ENCODE data around the gene WSCD1.

WSCD1 gene

GRCh38 chr17:6072157-6072556 is 2.0 kb downstream of the WSCD1 start:
- ATAC-seq = no peak
- Mint-ChIP-seq H3K36me3 (no peaks in the 10 kb centered on the region), H3K27ac (no peak overlapping the region), H3K27me3 (peaks cover 75% of the 10 kb centered on the region), H3K4me1 (peaks cover 14% of the 10 kb centered on the region), H3K9me3 (no peaks in the 10 kb centered on the region), H3K4me3 (no peak overlapping the region)

- Mint-ChIP-seq H3K4me1 (peaks cover 14% of the 10 kb centered on the region), H3K9me3 (no peaks in the 10 kb centered on the region), H3K27me3 (peaks cover 75% of the 10 kb centered on the region), H3K27ac (no peak overlapping the region), H3K36me3 (no peaks in the 10 kb centered on the region), H3K4me3 (no peak overlapping the region)
- ATAC-seq = no peak
Observed at GRCh38 chr17:6072611-6073010, 2.4 kb downstream of the WSCD1 start.

- no peaks in the 10 kb centered on the region for H3K36me3 Mint-ChIP-seq
- peaks cover 14% of the 10 kb centered on the region for H3K4me1 Mint-ChIP-seq
- ATAC-seq = no peak
- H3K27ac Mint-ChIP-seq = no peak overlapping the region
- H3K4me3 Mint-ChIP-seq = no peak overlapping the region
- no peaks in the 10 kb centered on the region for H3K9me3 Mint-ChIP-seq
- H3K27me3 Mint-ChIP-seq = peaks cover 75% of the 10 kb centered on the region
Observed at GRCh38 chr17:6073620-6074019, 3.4 kb downstream of the WSCD1 start.

GRCh38 chr17:6075050-6075449 is 4.9 kb downstream of the WSCD1 start:
- peaks cover 64% of the 10 kb centered on the region for H3K27me3 Mint-ChIP-seq
- H3K27ac Mint-ChIP-seq = no peak overlapping the region
- ATAC-seq = no peak
- H3K36me3 Mint-ChIP-seq = no peaks in the 10 kb centered on the region
- no peaks in the 10 kb centered on the region for H3K9me3 Mint-ChIP-seq
- H3K4me1 Mint-ChIP-seq = peaks cover under 1% of the 10 kb centered on the region
- H3K4me3 Mint-ChIP-seq = no peak overlapping the region

DNA sequence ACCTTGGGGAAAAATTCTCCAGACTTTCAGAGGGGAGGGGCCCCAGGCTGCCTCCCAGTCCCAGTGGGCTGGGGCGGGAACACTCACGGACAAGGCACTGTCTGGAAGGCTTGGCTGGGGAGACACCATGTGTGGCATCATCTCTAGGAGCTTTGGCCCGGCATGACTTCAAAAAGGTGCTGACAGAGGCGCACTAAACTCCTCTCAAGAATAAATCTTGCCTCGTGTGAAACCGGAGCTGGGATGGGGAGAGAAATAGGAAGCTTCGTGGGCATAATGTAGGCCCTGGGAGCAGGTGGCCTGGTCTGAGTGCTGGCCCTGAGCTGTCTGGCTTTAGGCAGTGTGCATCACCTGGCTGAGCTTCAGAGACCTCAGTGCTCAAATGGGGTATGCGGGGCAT is 5.7 kb downstream of the WSCD1 start:
- Mint-ChIP-seq H3K27ac (no peak overlapping the region), H3K9me3 (no peaks in the 10 kb centered on the region), H3K4me3 (no peak overlapping the region), H3K27me3 (peaks cover 62% of the 10 kb centered on the region), H3K4me1 (no peaks in the 10 kb centered on the region), H3K36me3 (no peaks in the 10 kb centered on the region)
- ATAC-seq = no peak

DNA sequence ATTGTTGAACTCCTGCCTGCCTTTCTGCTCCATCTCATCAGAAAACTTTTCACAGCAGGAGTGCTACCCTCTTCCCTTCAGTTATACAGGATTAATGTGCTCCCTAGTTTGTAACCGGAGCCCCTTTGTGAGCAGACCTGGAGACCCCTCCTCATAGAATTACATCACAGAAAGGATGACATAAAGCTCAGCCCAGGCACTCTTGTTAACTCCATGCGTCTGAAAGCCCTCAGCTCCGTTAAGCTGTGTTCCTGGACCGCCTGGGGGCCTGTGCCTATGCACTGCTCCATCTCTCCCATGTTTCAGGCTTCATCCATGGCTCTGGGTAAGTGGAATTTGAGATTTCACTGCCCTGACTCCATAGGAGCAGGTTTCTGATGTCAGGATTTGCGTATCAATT is 7.6 kb downstream of the WSCD1 start:
- Mint-ChIP-seq H3K4me3 (no peak overlapping the region), H3K36me3 (no peaks in the 10 kb centered on the region), H3K27ac (no peak overlapping the region), H3K4me1 (no peaks in the 10 kb centered on the region), H3K27me3 (peaks cover 45% of the 10 kb centered on the region), H3K9me3 (no peaks in the 10 kb centered on the region)
- ATAC-seq = no peak

DNA sequence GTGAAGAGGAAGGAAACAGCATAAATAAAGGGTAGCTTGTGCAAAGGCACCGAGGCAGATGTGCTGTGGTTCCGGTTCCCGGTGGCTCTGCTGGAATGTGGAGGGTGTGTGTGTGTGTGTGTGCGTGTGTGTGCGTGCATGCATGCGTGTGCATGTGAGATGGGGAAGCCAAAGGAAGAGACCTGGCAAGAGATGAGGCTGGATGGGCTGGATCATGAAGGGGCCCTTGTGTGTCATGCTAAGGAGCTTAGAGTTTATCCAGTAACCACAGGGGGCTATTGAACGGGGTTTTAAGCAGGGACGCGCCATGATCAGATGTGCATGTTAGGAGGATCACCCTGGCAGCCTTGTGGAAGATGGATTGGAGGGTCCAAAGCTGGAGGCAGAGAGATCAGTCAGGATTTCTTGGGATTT is 8.3 kb downstream of the WSCD1 start:
- Mint-ChIP-seq H3K4me3 (no peak overlapping the region), H3K27ac (no peak overlapping the region), H3K27me3 (peaks cover 38% of the 10 kb centered on the region), H3K36me3 (no peaks in the 10 kb centered on the region), H3K9me3 (no peaks in the 10 kb centered on the region), H3K4me1 (no peaks in the 10 kb centered on the region)
- ATAC-seq = no peak

DNA sequence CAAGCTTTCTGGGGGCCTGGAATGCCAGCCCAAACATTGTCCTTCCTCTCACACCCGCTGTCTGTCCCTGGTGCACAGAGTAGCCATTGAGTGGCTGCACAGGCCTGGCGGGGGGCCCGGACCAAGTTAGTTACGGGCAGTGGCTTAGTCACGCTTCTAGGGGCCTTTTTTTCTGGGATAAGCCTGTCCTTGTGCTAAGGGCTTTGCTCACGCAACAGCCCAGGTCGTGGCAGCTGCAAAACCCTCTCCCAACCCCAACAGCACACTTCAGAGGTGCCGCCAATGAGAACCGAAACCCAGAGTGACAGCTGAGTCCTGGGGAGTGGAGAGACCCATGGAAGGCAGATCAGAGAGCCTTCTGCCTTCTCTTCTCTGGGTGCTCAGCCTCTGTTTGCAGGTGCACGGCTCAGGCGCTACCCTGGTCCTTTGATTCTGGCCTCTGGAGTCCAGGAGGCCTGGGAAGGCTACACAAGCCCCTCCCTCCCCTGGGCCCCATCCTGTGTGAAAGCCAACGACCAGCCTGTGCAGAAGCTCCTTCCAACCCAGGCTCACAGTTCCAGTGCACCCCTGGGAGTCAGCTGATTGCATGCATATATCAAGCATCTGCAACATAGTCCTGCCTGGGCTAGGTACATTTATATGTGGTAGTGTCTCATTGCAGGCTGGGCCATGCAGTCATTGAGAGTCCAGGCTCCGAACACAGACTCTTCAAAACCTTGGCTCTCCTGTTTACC is 9.1 kb downstream of the WSCD1 start:
- no peak overlapping the region for H3K4me3 Mint-ChIP-seq
- ATAC-seq = no peak
- no peaks in the 10 kb centered on the region for H3K4me1 Mint-ChIP-seq
- H3K36me3 Mint-ChIP-seq = no peaks in the 10 kb centered on the region
- H3K9me3 Mint-ChIP-seq = no peaks in the 10 kb centered on the region
- peaks cover 35% of the 10 kb centered on the region for H3K27me3 Mint-ChIP-seq
- no peak overlapping the region for H3K27ac Mint-ChIP-seq

DNA sequence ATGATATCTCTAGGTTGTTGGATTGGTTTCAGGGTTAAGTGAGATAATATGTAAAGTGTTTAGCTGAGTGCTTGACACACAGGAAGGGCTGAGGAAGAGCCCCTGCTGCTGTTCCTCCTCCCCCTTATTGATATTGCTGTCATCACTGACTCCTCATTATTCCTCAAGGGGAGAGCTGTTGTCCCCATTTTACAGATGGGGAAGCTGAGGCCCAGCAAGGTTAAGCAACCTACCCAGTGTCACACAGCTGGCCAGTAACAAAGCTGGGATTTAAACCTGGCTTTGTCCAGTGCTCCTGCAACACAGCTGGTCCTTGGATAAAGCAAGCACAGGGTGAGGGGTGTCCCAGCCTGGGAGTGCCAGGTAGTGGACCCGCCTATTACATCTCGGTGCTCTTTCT is 9.8 kb downstream of the WSCD1 start:
- no peaks in the 10 kb centered on the region for H3K4me1 Mint-ChIP-seq
- no peak for ATAC-seq
- H3K27ac Mint-ChIP-seq = no peak overlapping the region
- no peaks in the 10 kb centered on the region for H3K36me3 Mint-ChIP-seq
- peaks cover 28% of the 10 kb centered on the region for H3K27me3 Mint-ChIP-seq
- H3K4me3 Mint-ChIP-seq = no peak overlapping the region
- H3K9me3 Mint-ChIP-seq = no peaks in the 10 kb centered on the region

DNA sequence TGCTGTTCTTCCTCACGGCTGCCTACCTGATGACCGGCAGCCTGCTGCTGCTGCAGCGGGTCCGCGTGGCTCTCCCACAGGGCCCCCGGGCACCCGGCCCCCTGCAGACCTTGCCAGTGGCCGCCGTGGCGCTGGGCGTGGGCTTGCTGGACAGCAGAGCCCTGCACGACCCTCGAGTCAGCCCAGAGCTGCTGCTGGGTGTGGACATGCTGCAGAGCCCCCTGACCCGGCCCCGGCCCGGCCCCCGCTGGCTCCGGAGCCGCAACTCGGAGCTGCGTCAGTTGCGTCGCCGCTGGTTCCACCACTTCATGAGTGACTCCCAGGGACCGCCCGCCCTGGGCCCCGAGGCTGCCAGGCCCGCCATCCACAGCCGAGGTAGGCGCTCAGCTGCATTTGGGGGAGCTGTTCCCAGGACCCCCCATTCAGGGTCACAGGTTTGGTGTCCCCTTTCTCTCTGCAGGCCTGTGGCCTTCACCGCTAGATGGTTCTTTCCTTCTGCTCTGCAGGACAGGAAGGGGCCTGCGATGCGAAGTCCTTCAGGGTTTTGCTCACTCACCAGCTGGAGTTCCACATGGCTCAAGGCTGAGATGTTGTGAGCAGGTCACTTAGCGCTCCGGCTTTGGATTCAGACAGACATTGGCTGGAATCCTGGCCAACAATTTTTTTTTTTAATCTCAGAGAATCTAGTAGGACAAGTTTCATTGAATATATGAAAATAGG is 10.7 kb downstream of the WSCD1 start:
- H3K4me3 Mint-ChIP-seq = no peak overlapping the region
- H3K9me3 Mint-ChIP-seq = no peaks in the 10 kb centered on the region
- peak; percentile 14 for ATAC-seq
- no peak overlapping the region for H3K27ac Mint-ChIP-seq
- no peaks in the 10 kb centered on the region for H3K36me3 Mint-ChIP-seq
- no peaks in the 10 kb centered on the region for H3K4me1 Mint-ChIP-seq
- H3K27me3 Mint-ChIP-seq = peaks cover 19% of the 10 kb centered on the region

- Mint-ChIP-seq H3K9me3 (no peaks in the 10 kb centered on the region), H3K36me3 (no peaks in the 10 kb centered on the region), H3K27ac (no peak overlapping the region), H3K4me3 (no peak overlapping the region), H3K27me3 (peaks cover 16% of the 10 kb centered on the region), H3K4me1 (no peaks in the 10 kb centered on the region)
- no peak for ATAC-seq
Observed at GRCh38 chr17:6082335-6082734, 12.2 kb downstream of the WSCD1 start.

DNA sequence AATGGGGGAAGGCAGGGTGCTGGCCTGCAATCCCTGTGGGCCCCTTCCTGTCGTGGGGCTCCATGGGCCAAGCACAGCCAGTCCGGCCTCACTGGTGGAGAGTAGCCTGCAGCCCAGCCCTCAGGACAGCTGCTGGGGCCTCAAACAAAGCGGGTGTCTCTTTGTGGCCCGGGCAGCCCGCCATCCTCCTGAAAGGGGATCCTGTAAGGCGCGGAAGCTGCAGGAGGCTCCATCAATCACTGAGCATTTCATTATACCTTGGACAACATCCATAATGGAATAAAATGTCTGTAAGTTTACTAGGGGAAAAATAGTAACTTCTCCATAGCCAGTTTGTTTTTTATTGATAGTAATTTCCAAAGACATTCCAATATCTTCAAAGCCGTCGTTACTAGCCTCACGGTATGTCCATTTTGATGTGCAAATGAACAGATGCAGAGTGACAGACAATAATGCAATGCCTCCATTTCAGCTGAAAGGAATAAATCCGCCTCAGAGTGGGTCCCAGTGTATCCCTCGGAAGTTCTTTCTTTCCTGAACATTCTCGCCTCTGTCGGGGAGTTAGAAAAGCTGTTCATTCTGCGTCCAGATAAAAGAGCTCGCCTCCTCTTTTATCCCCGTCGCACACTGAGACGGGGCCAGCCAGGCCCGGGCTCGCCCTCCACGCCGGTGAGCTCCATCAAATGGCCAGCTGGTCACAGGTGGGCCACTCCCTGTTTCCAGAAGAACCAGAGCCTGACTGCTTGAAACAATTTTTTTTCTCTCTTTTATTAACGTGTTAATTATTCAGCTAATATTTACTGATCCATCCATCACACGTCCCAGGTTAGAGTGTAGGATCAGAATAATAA is 14.4 kb downstream of the WSCD1 start:
- Mint-ChIP-seq H3K9me3 (no peaks in the 10 kb centered on the region), H3K4me3 (no peak overlapping the region), H3K4me1 (no peaks in the 10 kb centered on the region), H3K27ac (no peak overlapping the region), H3K36me3 (no peaks in the 10 kb centered on the region), H3K27me3 (no peaks in the 10 kb centered on the region)
- ATAC-seq = no peak

DNA sequence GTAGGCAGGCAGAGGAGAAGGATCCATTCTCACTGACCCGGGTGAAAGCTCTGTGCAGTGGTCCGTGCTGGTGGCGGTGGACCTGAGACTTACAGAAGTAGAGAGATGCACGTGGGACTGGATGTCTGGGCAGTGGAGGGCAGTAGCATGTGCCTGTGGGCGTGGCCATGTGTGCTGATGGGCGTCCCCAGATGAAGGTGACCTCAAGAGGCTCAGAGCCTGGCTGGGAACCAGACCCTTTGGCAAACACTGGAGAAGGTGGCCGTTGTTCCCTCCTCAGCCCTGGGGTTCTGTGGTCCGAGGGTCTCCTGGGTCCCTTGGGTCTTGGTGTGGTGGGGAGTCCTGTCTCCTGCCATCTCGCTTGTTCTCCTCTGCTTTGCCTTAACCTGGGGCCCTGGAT is 15.6 kb downstream of the WSCD1 start:
- no peak for ATAC-seq
- H3K9me3 Mint-ChIP-seq = no peaks in the 10 kb centered on the region
- H3K36me3 Mint-ChIP-seq = no peaks in the 10 kb centered on the region
- no peaks in the 10 kb centered on the region for H3K27me3 Mint-ChIP-seq
- no peaks in the 10 kb centered on the region for H3K4me1 Mint-ChIP-seq
- no peak overlapping the region for H3K4me3 Mint-ChIP-seq
- no peak overlapping the region for H3K27ac Mint-ChIP-seq

DNA sequence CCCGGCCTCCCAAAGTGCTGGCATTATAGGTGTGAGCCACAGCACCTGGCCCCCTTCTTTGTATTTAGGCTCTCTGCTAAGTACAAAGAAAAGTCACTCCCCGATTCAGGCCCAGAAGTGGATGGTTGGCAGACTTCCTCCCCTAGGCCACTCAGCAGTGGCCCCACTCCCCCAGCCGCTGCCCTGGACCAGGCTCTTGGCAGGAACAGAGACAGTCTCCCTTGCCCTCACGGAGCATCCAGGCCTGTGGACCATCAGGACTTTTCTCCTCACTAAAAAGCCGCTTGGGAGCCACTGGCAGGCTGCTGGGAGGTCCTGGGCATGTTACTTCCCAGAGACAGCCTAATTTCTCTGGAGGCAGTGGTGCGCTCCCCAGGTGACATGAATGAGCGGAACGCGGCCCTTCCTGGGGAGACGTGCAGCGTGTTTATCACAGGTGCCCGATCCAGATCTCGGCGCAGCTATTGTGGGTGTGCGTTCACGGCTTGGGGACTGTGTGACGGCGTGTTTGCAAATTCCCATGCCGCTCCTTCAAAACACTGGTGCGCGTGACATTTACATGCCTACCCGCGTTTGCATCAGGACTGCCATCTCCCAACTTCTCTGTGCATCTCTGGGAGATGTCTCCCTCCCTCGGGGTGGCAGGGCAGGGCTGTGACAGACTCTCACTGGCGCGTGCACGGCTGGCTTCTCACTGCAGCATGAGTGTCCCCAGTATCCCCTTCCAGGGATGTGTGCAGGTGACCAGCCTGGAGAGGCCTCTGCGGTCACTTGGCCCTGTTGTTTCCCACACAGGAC is 16.6 kb downstream of the WSCD1 start:
- no peak for ATAC-seq
- Mint-ChIP-seq H3K27ac (no peak overlapping the region), H3K4me3 (no peak overlapping the region), H3K27me3 (no peaks in the 10 kb centered on the region), H3K9me3 (no peaks in the 10 kb centered on the region), H3K4me1 (no peaks in the 10 kb centered on the region), H3K36me3 (no peaks in the 10 kb centered on the region)

DNA sequence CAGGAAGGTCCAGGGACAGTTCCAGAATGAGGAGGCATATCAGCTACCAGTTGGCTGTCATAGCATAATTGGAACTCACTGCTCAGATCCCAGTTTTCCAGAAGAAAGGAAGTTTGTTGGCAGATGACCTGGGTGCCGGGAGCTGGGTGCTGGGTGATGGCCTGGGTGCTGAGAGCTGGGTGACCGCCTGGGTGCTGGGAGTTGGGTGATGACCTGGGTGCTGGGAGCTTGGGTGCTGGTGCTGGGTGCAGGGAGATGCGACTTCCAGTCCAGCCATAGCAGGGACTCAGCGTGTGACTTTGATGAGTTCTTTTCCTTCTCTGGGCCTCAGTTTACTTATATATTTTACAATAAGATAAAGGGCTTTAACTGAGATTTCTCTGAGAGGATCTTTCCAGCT is 18.0 kb downstream of the WSCD1 start:
- Mint-ChIP-seq H3K36me3 (no peaks in the 10 kb centered on the region), H3K4me3 (no peak overlapping the region), H3K27ac (no peak overlapping the region), H3K27me3 (peaks cover 3% of the 10 kb centered on the region), H3K4me1 (no peaks in the 10 kb centered on the region), H3K9me3 (no peaks in the 10 kb centered on the region)
- ATAC-seq = no peak
